ENCODE results near the gene YY2. TPM values are rescaled to one million over a fixed set of nuclear protein-coding genes. Genes with fewer than 3 reads are reported as not detected.
"Not testable (repeated sequence)": the region's sequence is repeated elsewhere in the genome, so short reads cannot be mapped to it uniquely, and the experiment has no call there.

Gene YY2
- total RNA-seq, 1 experiment from 2014 or later = 2.9 TPM

DNA sequence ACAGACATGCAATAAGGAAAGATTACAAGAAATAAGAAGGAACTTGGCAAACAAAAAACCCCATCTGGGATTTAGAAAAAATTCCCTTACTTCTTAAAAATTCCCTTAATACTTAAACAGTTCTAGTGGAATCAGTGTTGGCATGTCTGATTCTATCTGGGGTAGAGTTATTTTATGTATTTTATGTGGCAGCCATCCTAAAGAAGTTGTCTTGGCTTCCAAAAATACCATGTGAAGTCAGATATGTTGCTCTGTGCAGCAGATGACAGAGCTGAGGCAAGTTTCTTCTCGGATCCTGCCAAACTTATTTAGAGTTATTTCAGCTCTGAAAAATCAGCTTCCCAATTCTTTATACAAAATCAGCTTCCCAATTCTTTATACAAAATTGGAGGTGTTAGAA, 14.7 kb downstream of the YY2 start:
- intact Hi-C loops (cut with micrococcal nuclease) = no loop called here
- H3K27ac Mint-ChIP-seq (ENCODE audit: low read depth, unreplicated experiment) = no peak overlapping the region
- CTCF ChIA-PET = interaction anchor here (1.1 kb wide), 1 partner anchor 23 kb away, joined by 3 read pairs; no protein-coding TSS in a partner anchor

DNA sequence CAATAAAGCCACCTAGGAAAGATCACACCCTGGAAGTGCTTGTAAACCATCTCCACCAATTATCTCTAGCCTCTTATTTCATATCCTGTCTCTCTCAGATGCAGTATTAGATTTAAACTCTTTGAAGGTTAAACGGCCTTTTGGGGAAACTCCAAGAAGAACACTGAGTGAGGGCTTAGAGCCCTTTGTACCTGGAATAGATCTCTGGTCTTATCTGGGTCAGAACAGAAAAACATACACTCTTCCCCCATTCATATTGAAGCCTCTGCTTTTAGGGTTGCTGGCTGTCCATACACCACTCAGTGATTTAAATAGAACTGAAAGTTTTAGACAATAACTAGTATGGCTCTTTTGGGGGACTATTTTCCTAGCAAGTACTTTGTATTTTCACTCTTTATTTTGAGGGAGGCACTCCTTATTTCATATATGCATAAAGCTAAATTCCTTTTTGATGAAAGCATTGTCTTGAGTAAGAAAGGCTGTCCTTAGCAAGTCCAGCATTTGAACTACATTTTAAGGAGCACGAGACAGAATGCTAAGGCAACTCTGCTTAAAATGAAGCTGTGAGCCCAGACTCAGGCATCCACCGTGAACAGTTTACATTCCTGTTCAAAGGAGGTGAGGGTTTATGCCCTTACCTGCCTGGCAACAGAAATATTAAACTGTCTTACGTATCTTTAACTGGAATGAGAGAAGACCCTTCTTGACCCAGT, 17.4 kb downstream of the YY2 start:
- intact Hi-C loops (cut with micrococcal nuclease) = no loop called here
- H3K27ac Mint-ChIP-seq (ENCODE audit: low read depth, unreplicated experiment) = no peak overlapping the region
- CTCF ChIA-PET = no interaction called here
- peaks cover 31% of the 10 kb centered on the region for H3K27me3 Mint-ChIP-seq (ENCODE audit: insufficient read depth, unreplicated experiment)
- TF ChIP-seq, protein P1, sequence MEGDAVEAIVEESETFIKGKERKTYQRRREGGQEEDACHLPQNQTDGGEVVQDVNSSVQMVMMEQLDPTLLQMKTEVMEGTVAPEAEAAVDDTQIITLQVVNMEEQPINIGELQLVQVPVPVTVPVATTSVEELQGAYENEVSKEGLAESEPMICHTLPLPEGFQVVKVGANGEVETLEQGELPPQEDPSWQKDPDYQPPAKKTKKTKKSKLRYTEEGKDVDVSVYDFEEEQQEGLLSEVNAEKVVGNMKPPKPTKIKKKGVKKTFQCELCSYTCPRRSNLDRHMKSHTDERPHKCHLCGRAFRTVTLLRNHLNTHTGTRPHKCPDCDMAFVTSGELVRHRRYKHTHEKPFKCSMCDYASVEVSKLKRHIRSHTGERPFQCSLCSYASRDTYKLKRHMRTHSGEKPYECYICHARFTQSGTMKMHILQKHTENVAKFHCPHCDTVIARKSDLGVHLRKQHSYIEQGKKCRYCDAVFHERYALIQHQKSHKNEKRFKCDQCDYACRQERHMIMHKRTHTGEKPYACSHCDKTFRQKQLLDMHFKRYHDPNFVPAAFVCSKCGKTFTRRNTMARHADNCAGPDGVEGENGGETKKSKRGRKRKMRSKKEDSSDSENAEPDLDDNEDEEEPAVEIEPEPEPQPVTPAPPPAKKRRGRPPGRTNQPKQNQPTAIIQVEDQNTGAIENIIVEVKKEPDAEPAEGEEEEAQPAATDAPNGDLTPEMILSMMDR (IDR thresholded peaks at IDR 0.05; ENCODE audit: unreplicated experiment) = no peak
- peaks cover 4% of the 10 kb centered on the region for H3K4me1 Mint-ChIP-seq (ENCODE audit: insufficient read depth, unreplicated experiment)
- no peaks in the 10 kb centered on the region for H3K36me3 Mint-ChIP-seq (ENCODE audit: insufficient read depth, unreplicated experiment)
- no peaks in the 10 kb centered on the region for H3K9me3 Mint-ChIP-seq (ENCODE audit: unreplicated experiment)
- H3K4me3 Mint-ChIP-seq (ENCODE audit: unreplicated experiment) = no peak overlapping the region
- no TSS peak for BruUV-seq (replicated peaks)
- POLR2A ChIA-PET = no interaction called here
- no peak for DNase-seq (ENCODE audit: unreplicated experiment)

More for the DNA sequence above, 14.7 kb downstream of the YY2 start:
- POLR2A ChIA-PET = no interaction called here
- BruUV-seq (replicated peaks) = no TSS peak
- DNase-seq (ENCODE audit: unreplicated experiment) = no peak
- Mint-ChIP-seq H3K36me3 (ENCODE audit: insufficient read depth, unreplicated experiment) (no peaks in the 10 kb centered on the region), H3K9me3 (ENCODE audit: unreplicated experiment) (no peaks in the 10 kb centered on the region), H3K4me1 (ENCODE audit: insufficient read depth, unreplicated experiment) (peaks cover 6% of the 10 kb centered on the region), H3K27me3 (ENCODE audit: insufficient read depth, unreplicated experiment) (peaks cover 47% of the 10 kb centered on the region), H3K4me3 (ENCODE audit: unreplicated experiment) (no peak overlapping the region)
- TF ChIP-seq, protein P1 (IDR thresholded peaks at IDR 0.05; ENCODE audit: unreplicated experiment) = no peak

DNA sequence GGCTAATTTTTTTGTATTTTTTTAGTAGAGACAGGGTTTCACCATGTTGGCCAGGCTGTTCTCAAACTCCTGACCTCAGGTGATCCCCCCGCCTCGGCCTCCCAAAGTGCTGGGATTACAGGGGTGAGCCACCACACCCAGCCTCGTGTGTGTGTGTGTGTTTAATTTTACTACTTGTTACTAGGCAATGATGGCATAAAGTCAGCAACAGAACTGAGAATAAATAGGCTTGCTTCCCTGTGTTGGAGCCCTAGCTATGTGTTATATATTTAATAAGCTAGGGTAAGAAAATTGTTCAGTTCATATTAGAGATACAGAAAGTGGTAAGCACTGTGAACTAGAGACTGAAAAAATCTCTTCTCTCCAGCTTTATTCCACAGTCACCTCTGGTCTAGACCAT, 18.4 kb downstream of the YY2 start:
- BruUV-seq (replicated peaks); H3K4me3 Mint-ChIP-seq (ENCODE audit: unreplicated experiment); intact Hi-C loops (cut with micrococcal nuclease); H3K4me1 Mint-ChIP-seq (ENCODE audit: insufficient read depth, unreplicated experiment); H3K9me3 Mint-ChIP-seq (ENCODE audit: unreplicated experiment); H3K36me3 Mint-ChIP-seq (ENCODE audit: insufficient read depth, unreplicated experiment); H3K27ac Mint-ChIP-seq (ENCODE audit: low read depth, unreplicated experiment); POLR2A ChIA-PET; DNase-seq (ENCODE audit: unreplicated experiment): not testable (repeated sequence)
- peaks cover 23% of the 10 kb centered on the region for H3K27me3 Mint-ChIP-seq (ENCODE audit: insufficient read depth, unreplicated experiment)
- CTCF ChIA-PET = interaction anchor here (0.6 kb wide), 1 partner anchor 110 kb away, joined by 3 read pairs; no protein-coding TSS in a partner anchor

DNA sequence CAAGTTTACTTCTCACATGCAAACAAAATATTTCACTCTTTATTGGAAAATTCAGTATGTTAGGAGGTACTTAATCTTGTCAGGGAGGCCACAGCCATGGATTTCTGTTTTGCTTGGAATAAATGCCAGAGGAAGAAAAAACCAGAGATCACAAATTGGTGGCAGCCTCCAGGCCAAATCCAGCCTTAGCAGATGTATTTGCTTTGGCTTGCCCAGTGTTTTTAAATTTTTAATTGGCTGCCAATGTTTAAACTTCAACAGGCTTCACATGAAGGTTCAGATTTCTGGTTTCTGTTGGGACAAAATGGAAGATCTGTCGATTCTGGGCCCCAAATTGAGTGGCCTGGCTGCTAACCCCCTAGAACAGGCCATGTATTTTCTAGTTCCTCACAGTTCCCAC, 19.2 kb downstream of the YY2 start:
- BruUV-seq (replicated peaks) = no TSS peak
- Mint-ChIP-seq H3K9me3 (ENCODE audit: unreplicated experiment) (no peaks in the 10 kb centered on the region), H3K27me3 (ENCODE audit: insufficient read depth, unreplicated experiment) (peaks cover 27% of the 10 kb centered on the region), H3K4me3 (ENCODE audit: unreplicated experiment) (no peak overlapping the region), H3K4me1 (ENCODE audit: insufficient read depth, unreplicated experiment) (no peaks in the 10 kb centered on the region), H3K36me3 (ENCODE audit: insufficient read depth, unreplicated experiment) (no peaks in the 10 kb centered on the region), H3K27ac (ENCODE audit: low read depth, unreplicated experiment) (no peak overlapping the region)
- TF ChIP-seq, protein P1 (IDR thresholded peaks at IDR 0.05; ENCODE audit: unreplicated experiment) = no peak
- CTCF ChIA-PET = interaction anchor here (0.5 kb wide), 1 partner anchor 1354 kb away, joined by 3 read pairs; no protein-coding TSS in a partner anchor
- intact Hi-C loops (cut with micrococcal nuclease) = no loop called here
- no peak for DNase-seq (ENCODE audit: unreplicated experiment)
- POLR2A ChIA-PET = no interaction called here

Data from MCF 10A (cell line).